BLaER1 treated with 17β-estradiol and CSF1 and Interleukin-3, amounts not matched to agents 10 nM and 100 nM (cell line): Measurements from ENCODE around the gene SZT2.

Experiments
- H3K27ac ChIP-seq, 11 experiments: shearing (Covaris generic); formaldehyde crosslinking; 2 replicates each; pipeline ENCODE4 v1.8.1; 2022
- H3K27me3 ChIP-seq, 11 experiments: shearing (Covaris generic); formaldehyde crosslinking; 2 replicates each; pipeline ENCODE4 v1.8.1; 2022
- H3K36me3 ChIP-seq, 11 experiments: shearing (Covaris generic); formaldehyde crosslinking; 2 replicates each; pipeline ENCODE4 v1.8.1; 2022
- H3K4me1 ChIP-seq, 10 experiments: shearing (Covaris generic); formaldehyde crosslinking; 2 replicates each; pipeline ENCODE4 v1.8.1; 2022
- H3K4me2 ChIP-seq, 11 experiments: shearing (Covaris generic); formaldehyde crosslinking; 2 replicates each; pipeline ENCODE4 v1.8.1; 2022
- H3K4me3 ChIP-seq, 10 experiments: shearing (Covaris generic); formaldehyde crosslinking; 2 replicates each; pipeline ENCODE4 v1.8.1; 2022
- H3K9ac ChIP-seq, 11 experiments: shearing (Covaris generic); formaldehyde crosslinking; 2 replicates each; pipeline ENCODE4 v1.8.1; 2022
- H3K9me3 ChIP-seq, 11 experiments: shearing (Covaris generic); formaldehyde crosslinking; replicated peaks in 1 of 11; 2 replicates each; pipeline ENCODE4 v1.8.1; 2022
- H4K20me1 ChIP-seq, 11 experiments: shearing (Covaris generic); formaldehyde crosslinking; 2 replicates each; pipeline ENCODE4 v1.8.1; 2022
- Cebpa-rat ChIP-seq, 11 experiments: shearing (Covaris generic); IDR thresholded peaks; 2 replicates each; pipeline ENCODE4 v1.8.1; 2022

Gene SZT2

DNA sequence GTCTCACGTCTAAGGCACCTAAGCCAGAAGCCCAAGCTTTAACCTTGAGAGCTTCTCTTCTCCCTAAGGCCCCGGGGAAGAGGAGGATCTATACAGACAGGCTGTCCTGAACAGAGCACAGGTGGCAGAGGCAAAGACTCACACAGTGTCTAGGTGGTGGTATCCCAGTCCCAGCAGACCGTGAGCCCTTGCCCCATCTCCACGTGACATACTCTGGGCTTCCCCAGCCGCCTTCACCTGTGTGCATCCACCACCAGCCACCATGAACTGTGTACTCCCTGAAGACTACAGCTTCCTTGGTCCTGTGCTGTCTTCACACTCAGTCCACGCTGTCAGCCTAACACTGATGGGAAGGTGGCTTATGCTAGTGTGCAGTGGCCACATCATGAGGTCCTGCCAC, 31.7 kb downstream of the SZT2 start:
- peaks cover 0 to 50% (median 0%) of the 10 kb centered on the region in 11 experiments; a peak in 5 of 22 replicates for H4K20me1 ChIP-seq
- peaks cover 97 to 99% (median 98%) of the 10 kb centered on the region in 11 experiments for H3K36me3 ChIP-seq
- no peak overlapping the region for H3K4me2 ChIP-seq
- no peak for TF ChIP-seq Cebpa-rat (IDR thresholded peaks at IDR 0.05)
- no peak overlapping the region for H3K27ac ChIP-seq
- H3K9ac ChIP-seq = no peak overlapping the region
- no peaks in the 10 kb centered on the region for H3K9me3 ChIP-seq
- H3K4me1 ChIP-seq = no peaks in the 10 kb centered on the region
- no peak overlapping the region for H3K4me3 ChIP-seq
- no peaks in the 10 kb centered on the region for H3K27me3 ChIP-seq

DNA sequence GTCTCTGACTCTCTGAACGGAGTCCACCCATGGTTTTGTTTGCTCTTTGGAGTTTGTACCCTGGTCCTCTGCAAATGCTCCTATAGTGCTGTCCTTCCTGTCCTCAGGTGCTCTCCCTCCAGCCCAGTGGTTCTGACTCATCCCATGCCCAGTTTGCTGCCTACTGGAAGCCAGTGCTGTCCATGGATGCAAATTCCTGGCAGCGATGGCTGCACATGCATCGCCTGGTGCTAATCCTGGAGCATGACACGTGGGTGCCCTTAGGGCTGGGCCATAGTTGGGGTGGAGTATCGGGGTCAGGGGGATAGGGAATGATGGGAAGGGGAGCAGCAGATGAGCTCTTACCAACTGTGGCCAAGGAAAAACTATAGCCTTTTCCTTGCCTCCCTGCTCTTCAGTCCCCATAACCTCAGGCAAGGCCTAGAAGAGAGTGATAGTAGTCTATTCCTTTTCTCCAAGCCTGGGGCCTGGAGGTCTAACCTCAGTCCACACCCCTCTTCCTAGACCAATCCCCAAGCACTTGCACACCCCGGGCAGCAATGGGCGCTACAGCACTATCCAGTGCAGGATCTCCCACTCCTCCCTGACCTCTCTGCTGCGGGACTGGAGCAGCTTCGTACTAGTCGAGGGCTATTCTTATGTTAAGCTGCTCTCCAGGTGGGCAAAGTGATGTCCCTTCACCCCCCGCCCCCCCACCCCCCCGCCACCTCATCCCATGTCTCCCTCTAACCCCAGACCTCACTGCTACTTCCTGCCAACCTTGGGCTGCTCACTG, 32.5 kb downstream of the SZT2 start:
- Histone ChIP-seq H3K4me3 (no peak overlapping the region), H3K27me3 (no peaks in the 10 kb centered on the region), H3K4me1 (no peaks in the 10 kb centered on the region), H3K4me2 (no peak overlapping the region), H3K27ac (no peak overlapping the region), H3K36me3 (peaks cover 97 to 99% (median 98%) of the 10 kb centered on the region in 11 experiments), H3K9me3 (no peaks in the 10 kb centered on the region), H4K20me1 (peaks cover 0 to 50% (median 0%) of the 10 kb centered on the region in 11 experiments; a peak in 5 of 22 replicates), H3K9ac (no peak overlapping the region)
- TF ChIP-seq Cebpa-rat (IDR thresholded peaks at IDR 0.05) = no peak

DNA sequence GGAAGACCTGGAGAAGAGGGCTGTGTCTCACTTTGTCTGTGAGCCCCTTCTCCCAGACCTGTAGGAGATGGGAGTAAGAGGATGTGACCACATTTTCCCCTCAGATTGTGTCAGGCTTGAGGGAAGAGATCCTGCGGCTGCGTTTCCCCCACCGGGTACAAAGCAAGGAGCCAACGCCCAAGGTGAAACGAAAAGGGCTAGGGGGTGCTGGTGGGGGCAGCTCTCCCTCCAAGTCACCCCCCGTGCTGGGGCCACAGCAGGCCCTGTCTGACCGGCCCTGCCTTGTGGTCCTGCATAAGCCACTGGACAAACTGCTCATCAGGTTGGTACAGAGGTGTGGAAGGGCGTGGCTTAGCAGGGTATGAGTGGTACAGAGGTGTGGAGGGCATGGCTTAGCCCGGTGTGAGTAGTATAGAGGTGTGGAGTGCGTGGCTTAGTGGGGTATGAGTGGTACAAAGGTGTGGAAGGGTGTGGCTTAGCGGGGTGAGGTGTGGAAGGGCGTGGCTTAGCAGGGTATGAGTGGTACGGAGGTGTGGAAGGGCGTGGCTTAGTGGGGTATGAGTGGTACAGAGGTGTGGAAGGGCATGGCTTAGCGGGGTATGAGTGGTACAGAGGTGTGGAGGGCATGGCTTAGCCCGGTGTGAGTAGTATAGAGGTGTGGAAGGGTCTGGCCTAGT, 33.4 kb downstream of the SZT2 start:
- H4K20me1 ChIP-seq = peaks cover 0 to 50% (median 0%) of the 10 kb centered on the region in 11 experiments; a peak in 5 of 22 replicates
- H3K36me3 ChIP-seq = peaks cover 97 to 99% (median 98%) of the 10 kb centered on the region in 11 experiments
- no peaks in the 10 kb centered on the region for H3K4me1 ChIP-seq
- no peak overlapping the region for H3K4me2 ChIP-seq
- no peak overlapping the region for H3K4me3 ChIP-seq
- no peaks in the 10 kb centered on the region for H3K27me3 ChIP-seq
- no peak overlapping the region for H3K9ac ChIP-seq
- no peaks in the 10 kb centered on the region for H3K9me3 ChIP-seq
- no peak overlapping the region for H3K27ac ChIP-seq
- no peak for TF ChIP-seq Cebpa-rat (IDR thresholded peaks at IDR 0.05)

DNA sequence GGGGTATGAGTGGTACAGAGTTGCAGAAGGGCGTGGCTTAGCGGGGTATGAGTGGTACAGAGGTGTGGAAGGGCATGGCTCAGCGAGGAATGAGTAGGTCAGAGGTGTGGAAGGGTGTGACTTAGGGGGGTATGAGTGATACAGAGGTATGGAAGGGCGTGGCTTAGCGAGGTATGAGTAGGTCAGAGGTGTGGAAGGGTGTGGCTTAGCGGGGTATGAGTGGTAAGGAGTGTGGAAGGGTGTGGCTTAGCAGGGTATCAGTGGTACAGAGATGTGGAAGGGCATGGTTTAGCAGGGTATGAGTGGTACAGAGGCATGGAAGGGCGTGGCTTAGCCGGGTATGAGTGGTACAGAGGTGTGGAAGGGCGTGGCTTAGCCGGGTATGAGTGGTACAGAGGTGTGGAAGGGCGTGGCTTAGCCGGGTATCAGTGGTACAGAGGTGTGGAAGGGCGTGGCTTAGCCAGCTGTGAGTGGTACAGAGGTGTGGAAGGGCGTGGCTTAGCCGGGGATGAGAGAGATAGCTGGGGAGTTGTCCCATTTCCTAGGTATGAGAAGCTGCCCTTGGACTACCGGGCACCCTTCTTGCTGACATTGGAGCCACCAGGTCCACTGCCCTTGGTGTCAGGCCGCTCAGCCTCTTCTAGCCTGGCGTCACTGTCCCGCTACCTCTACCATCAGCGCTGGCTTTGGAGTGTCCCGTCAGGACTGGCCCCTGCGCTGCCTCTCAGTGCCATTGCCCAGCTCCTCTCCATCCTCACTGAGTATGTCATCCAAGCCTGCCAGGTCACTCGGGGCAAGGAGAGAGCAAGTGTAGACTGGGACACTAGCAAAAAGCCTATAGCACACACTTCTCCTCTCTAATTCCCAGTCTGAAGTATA, 34.2 kb downstream of the SZT2 start:
- peaks cover 97 to 99% (median 98%) of the 10 kb centered on the region in 11 experiments for H3K36me3 ChIP-seq
- no peak overlapping the region for H3K9ac ChIP-seq
- H3K9me3 ChIP-seq = no peaks in the 10 kb centered on the region
- H3K4me3 ChIP-seq = no peak overlapping the region
- no peaks in the 10 kb centered on the region for H3K4me1 ChIP-seq
- no peak overlapping the region for H3K27ac ChIP-seq
- no peak for TF ChIP-seq Cebpa-rat (IDR thresholded peaks at IDR 0.05)
- peaks cover 0 to 45% (median 0%) of the 10 kb centered on the region in 11 experiments; a peak in 5 of 22 replicates for H4K20me1 ChIP-seq
- no peaks in the 10 kb centered on the region for H3K27me3 ChIP-seq
- H3K4me2 ChIP-seq = no peak overlapping the region

DNA sequence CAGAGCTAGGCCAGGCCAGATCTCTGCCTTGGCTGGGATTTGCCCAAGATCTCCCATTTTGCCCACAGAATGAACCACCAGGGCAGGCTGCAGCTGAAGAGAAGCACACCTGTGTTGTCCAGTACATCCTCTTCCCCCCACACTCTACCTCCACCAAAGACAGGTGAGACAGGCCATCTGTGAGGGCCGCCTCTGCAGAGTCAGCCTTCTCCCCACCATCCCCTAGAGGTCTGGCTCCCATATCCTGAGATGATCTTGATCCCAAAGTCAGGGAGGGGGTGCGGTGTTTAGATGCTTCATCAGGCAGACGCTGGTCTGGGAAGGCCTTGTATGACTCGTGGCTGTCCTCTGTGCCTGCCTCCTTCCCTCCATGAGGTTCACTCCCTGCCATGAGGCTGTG, 35.3 kb downstream of the SZT2 start:
- no peak overlapping the region for H3K9ac ChIP-seq
- H3K36me3 ChIP-seq = peaks cover 97 to 99% (median 98%) of the 10 kb centered on the region in 11 experiments
- TF ChIP-seq Cebpa-rat (IDR thresholded peaks at IDR 0.05) = no peak
- no peaks in the 10 kb centered on the region for H3K9me3 ChIP-seq
- no peak overlapping the region for H3K27ac ChIP-seq
- no peak overlapping the region for H3K4me2 ChIP-seq
- no peaks in the 10 kb centered on the region for H3K4me1 ChIP-seq
- H3K27me3 ChIP-seq = no peaks in the 10 kb centered on the region
- H3K4me3 ChIP-seq = no peak overlapping the region
- H4K20me1 ChIP-seq = peaks cover 0 to 37% (median 0%) of the 10 kb centered on the region in 11 experiments; a peak in 5 of 22 replicates

DNA sequence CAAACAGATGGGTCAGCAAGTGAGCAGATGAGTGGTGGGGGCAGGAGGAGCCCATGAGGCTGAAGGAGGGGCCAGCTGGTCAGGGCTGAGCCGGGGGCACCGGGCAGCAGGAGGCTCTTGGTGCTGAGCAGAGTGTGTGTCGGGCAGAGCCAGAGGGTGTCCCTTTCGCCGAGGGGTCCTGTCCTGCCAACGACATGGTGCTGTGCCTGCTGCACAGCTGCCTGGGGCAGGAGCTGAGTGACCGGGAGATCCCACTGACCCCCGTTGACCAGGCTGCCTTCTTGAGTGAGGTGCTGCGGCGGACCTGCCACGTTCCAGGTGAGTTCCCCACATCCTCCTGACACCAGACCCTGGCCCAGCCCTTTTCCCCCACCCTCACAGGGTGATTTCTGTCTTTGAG, 36.5 kb downstream of the SZT2 start:
- no peak overlapping the region for H3K27ac ChIP-seq
- H4K20me1 ChIP-seq = peaks cover 0 to 36% (median 0%) of the 10 kb centered on the region in 11 experiments; a peak in 5 of 22 replicates
- no peaks in the 10 kb centered on the region for H3K9me3 ChIP-seq
- peaks cover 97 to 99% (median 98%) of the 10 kb centered on the region in 11 experiments for H3K36me3 ChIP-seq
- no peaks in the 10 kb centered on the region for H3K27me3 ChIP-seq
- TF ChIP-seq Cebpa-rat (IDR thresholded peaks at IDR 0.05) = no peak
- H3K4me1 ChIP-seq = no peaks in the 10 kb centered on the region
- no peak overlapping the region for H3K4me3 ChIP-seq
- no peak overlapping the region for H3K9ac ChIP-seq
- H3K4me2 ChIP-seq = no peak overlapping the region

DNA sequence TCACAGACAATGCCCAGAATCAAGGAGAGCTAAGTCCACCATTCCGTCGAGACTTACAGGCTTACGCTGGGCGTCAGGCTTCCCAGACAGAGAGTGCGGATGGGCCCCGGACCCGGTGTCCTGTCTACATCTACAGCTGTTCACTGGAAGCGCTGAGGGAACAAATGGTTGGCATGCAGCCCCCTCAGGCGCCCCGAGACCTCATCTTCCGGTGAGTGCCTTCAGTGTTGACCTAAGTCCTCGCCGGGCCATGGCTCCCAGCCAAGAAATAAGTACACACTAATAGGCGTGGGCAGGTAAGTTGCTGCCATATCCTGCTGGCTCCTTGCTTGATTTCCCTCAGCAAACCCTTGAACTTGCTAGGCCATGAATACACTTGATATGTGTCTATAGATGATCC, 37.8 kb downstream of the SZT2 start:
- Histone ChIP-seq H3K27ac (no peak overlapping the region), H3K4me1 (no peaks in the 10 kb centered on the region), H4K20me1 (peaks cover 0 to 28% (median 0%) of the 10 kb centered on the region in 11 experiments; a peak in 4 of 22 replicates), H3K27me3 (no peaks in the 10 kb centered on the region), H3K36me3 (peaks cover 99 to 100% (median 99%) of the 10 kb centered on the region in 11 experiments), H3K9me3 (no peaks in the 10 kb centered on the region), H3K4me3 (no peak overlapping the region), H3K9ac (no peak overlapping the region), H3K4me2 (no peak overlapping the region)
- TF ChIP-seq Cebpa-rat (IDR thresholded peaks at IDR 0.05) = no peak

DNA sequence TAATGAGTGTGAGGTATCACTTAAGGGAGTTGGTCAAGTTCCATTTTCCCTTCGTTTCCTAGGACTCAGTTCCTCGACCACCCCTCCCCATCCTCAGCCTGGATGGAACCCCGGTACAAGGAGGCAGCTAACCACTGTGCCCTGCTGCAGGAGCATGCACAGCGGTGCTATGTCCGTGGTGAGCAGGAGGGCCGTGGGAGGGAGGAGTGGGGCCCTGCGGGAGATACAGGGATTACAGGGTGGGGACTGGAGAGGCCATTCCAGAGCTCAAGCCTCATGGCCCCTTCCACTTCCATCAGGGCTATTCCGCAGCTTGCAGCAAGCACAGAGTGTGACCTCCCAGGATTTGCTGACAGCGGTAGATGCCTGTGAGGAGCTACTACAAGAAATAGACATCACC, 38.2 kb downstream of the SZT2 start:
- H3K27me3 ChIP-seq = no peaks in the 10 kb centered on the region
- TF ChIP-seq Cebpa-rat (IDR thresholded peaks at IDR 0.05) = no peak
- H4K20me1 ChIP-seq = peaks cover 0 to 24% (median 0%) of the 10 kb centered on the region in 11 experiments; a peak in 4 of 22 replicates
- H3K9me3 ChIP-seq = no peaks in the 10 kb centered on the region
- H3K4me2 ChIP-seq = no peak overlapping the region
- H3K9ac ChIP-seq = no peak overlapping the region
- H3K4me3 ChIP-seq = no peak overlapping the region
- no peak overlapping the region for H3K27ac ChIP-seq
- H3K4me1 ChIP-seq = no peaks in the 10 kb centered on the region
- H3K36me3 ChIP-seq = peaks cover 100% of the 10 kb centered on the region in 11 experiments

DNA sequence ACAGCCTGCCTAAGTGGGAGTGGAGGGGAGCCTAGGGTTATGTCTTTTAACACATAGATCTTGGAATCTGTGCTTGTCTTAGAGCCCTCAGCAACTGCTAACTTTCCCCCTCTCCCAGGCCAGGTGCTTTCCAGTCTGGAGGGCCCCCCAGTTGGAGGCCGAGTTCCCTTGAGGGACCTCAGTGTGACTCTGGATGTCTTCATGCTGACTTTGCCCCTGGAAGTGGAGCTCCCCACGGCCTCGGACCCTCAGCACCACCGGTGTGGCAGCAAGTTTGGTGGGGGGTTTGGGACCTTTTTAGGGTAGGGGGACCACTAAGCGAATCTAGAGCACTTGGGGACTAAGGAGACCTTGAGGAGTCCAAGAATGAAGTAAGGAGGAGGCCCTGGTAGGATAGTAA, 41.1 kb downstream of the SZT2 start:
- Histone ChIP-seq H3K4me2 (no peak overlapping the region), H3K36me3 (peaks cover 99 to 100% (median 100%) of the 10 kb centered on the region in 11 experiments), H3K27ac (no peak overlapping the region), H3K9me3 (no peaks in the 10 kb centered on the region), H3K27me3 (no peaks in the 10 kb centered on the region), H3K4me1 (no peaks in the 10 kb centered on the region), H3K4me3 (no peak overlapping the region), H3K9ac (no peak overlapping the region), H4K20me1 (peaks cover 0 to under 1% (median 0%) of the 10 kb centered on the region in 11 experiments; a peak in 2 of 22 replicates)
- no peak for TF ChIP-seq Cebpa-rat (IDR thresholded peaks at IDR 0.05)
